ENCODE data around the gene EFNB1.

The EFNB1 gene

GRCh38 chrX:68842781-68843581 lies 14.2 kb downstream of the EFNB1 start:
- DNase-seq (ENCODE audit: low spot score), result no peak

GRCh38 chrX:68843992-68844391 lies 15.2 kb downstream of the EFNB1 start:
- no peak for DNase-seq (ENCODE audit: low spot score)

GRCh38 chrX:68844581-68844980 lies 15.8 kb downstream of the EFNB1 start:
- DNase-seq (ENCODE audit: low spot score), result no peak

GRCh38 chrX:68846536-68846935 lies 17.7 kb downstream of the EFNB1 start:
- no peak for DNase-seq (ENCODE audit: low spot score)

- no peak for DNase-seq (ENCODE audit: low spot score)
Measured at GRCh38 chrX:68847172-68847571, 18.4 kb downstream of the EFNB1 start.

DNA sequence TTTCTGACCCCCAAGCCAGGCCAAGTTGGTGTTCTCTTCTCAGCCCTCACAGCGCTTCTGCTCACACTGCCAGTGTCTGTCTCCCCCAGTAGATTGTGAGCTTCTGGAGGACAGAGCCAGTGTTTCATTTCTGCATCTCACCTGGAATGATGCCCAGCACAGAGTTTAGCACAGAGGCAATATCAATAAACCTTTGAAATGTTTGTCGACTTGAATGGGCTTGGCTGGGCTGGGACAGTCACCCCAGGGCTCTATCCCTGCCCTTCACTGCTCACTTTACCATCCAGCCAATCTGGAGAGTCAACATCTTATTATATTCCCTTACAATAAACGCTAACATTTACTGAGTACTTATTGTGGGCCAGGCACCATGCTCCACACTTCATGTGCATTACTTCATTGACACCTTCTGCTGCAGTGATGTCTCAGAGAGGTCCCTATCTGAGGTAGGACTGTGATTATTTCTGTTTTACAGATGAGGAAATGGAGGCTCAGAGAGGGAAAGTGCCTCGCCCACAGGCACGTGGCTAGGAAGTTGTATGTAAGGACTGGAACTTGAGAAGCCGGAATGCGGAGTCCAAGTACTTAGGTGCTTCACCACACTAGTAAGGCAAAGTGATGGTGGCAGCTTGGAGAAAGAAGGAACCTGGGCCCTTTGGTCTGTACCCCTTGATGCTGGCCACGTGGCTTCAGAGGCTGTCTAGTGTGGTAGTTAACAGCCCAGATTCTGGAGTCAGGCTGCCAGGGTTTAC lies 19.5 kb downstream of the EFNB1 start:
- no peak for DNase-seq (ENCODE audit: low spot score)

GRCh38 chrX:68851082-68851481 lies 22.3 kb downstream of the EFNB1 start:
- DNase-seq (ENCODE audit: low spot score), result peak; percentile 15

GRCh38 chrX:68852046-68852445 lies 23.2 kb downstream of the EFNB1 start:
- no peak for DNase-seq (ENCODE audit: low spot score)

- DNase-seq (ENCODE audit: low spot score), result no peak
Measured at GRCh38 chrX:68853665-68854251, 24.9 kb downstream of the EFNB1 start.

DNA sequence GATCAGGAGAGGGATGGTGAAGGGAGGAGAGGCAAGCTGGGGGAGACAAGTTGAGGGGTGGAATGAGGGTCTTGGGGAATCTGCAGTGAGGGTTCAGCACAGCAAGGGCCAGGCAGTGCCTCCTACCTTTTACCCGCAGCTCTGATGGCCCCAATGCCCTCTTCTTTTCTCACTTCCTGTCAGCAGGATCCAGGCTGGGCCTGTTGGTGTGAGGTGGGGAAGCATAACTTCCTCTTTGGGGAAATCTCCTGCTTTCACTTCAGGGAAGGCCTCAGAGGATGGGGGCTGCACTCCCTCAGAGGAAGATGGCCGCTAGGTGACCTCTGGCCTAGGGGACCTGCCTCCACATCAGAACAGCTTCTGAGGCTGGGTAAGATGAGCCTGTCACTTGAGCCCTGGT lies 36.5 kb downstream of the EFNB1 start:
- no peak for DNase-seq (ENCODE audit: low spot score)

DNA sequence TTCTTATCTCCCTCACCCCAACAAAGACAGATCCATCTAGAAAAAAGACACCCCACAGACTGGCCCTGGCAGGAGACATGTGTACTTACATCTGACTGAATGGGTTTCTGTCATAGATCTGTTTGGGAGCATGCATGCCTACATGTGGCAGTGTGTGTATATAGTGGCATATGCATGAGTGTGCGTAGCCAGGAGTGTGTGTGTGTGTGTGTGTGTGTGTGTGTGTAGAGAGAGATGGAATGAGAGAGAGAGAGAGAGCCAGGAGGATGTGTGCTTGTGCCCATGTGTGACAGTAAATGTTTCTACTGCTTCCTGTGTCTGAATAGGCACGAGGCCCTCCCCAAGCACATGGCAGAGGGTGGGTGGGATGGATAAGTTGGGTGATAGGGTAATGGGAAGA lies 37.1 kb downstream of the EFNB1 start:
- no peak for DNase-seq (ENCODE audit: low spot score)

- no peak for DNase-seq (ENCODE audit: low spot score)
Measured at GRCh38 chrX:68867458-68868112, 38.8 kb downstream of the EFNB1 start.

DNA sequence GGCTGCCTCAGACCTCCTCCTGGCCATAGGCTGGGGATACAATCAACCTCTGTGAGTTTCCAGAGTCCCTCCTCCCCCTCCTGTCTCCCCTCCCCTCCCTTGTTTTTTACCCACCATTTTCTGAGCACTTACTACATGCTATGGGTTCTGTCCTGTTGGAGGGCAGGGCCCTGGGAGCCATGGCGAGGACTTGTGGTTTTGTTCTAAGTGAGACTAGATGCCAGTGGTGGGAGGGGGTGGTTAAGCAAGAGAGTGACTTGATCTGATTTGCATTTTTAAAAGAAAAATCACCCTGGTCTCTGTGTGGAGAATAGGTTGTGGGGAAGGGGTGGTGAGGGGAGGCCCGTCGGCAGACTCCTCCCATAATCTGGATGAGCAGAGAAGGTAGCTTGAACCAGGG lies 39.5 kb downstream of the EFNB1 start:
- DNase-seq (ENCODE audit: low spot score), result no peak

GRCh38 chrX:68868902-68869800 lies 40.3 kb downstream of the EFNB1 start:
- DNase-seq (ENCODE audit: low spot score), result no peak

- DNase-seq (ENCODE audit: low spot score), result no peak
Measured at GRCh38 chrX:68870357-68870756, 41.5 kb downstream of the EFNB1 start.

GRCh38 chrX:68872171-68872570 lies 43.4 kb downstream of the EFNB1 start:
- DNase-seq (ENCODE audit: low spot score), result no peak

- no peak for DNase-seq (ENCODE audit: low spot score)
Measured at GRCh38 chrX:68874076-68874475, 45.3 kb downstream of the EFNB1 start.

- no peak for DNase-seq (ENCODE audit: low spot score)
Measured at GRCh38 chrX:68876731-68877130, 47.9 kb downstream of the EFNB1 start.

DNA sequence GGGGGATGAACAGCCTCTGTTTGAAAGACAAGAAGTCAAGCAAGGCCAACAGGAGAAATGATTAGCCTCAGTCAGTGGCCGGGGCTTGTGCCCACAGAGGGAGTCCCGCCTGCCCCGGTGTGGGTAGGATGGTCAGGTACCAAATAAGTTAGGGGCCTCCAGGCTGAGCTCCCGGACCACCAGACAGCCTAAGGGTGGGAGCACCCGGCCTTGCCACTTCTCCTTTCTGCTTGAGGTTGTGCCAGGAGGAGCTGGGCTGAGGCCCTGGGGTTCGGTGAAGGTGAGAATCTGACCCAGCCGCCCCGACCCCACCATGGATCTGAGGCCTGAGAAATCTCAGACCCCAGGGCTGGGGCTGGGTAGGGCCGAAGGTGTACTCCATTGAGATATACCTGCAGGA lies 48.8 kb downstream of the EFNB1 start:
- DNase-seq (ENCODE audit: low spot score), result no peak

GRCh38 chrX:68878977-68879645 lies 50.3 kb downstream of the EFNB1 start:
- DNase-seq (ENCODE audit: low spot score), result no peak

All from SK-N-DZ (cell line).